GM18508 (cell line): ENCODE data around the gene PTPN22.
A peak's percentile ranks its signal among the peaks of the same experiment; 100 is the strongest.

Experiments used
- ATAC-seq: cut with Tn5 transposase; IDR thresholded peaks from one replicate; pipeline ENCODE4 v1.9.1; 2021; ENCODE audit warnings: moderate number of reproducible peaks; ENCODE audit not compliant: insufficient read depth, unreplicated experiment

The PTPN22 gene

DNA sequence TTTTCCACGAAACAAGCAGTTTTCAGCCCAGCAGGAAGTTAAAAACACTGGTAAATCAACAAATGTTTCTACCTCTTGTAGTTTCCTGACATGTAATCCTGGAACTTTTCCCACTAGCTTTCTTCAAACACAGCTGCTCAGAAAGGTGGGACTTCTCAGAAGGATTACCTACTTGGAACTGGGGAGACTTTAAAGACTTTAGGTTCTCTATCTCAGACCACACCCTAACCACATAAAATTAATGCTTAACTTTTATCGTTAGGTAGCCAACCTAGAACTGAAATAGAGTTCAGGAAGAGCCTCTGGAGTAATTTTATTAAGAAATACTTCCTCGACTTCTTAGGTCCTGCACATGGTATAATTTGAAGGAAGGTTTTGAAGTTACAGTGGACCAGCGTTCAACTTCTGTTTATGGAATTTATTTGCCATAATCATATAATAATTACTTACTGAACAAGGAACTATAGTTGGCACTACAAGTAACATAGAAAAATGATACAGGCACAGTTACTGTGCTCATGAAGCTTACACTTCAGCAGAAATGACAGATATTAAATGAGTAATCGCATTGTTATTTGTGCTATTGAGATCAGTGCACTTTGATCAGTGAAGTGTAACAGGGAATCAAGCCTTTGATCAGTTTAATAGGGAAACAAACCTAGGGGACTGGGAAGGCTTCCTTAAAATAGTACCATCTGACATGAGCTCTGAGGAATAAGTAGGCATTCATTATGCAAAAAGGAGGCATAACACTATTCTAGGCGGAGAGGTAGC lies 16.1 kb upstream of the PTPN22 start, which contains the start of gene BCL2L15:
TSS of gene BCL2L15 (minus strand) at position 180 of the 774 bp plus-strand sequence. CDS start 206 bp downstream, outside the sequence.
- no peak for ATAC-seq

- no peak for ATAC-seq
Observed at GRCh38 chr1:113886417-113887401, 15.2 kb upstream of the PTPN22 start.

GRCh38 chr1:113881661-113882060 lies 10.1 kb upstream of the PTPN22 start:
- no peak for ATAC-seq

DNA sequence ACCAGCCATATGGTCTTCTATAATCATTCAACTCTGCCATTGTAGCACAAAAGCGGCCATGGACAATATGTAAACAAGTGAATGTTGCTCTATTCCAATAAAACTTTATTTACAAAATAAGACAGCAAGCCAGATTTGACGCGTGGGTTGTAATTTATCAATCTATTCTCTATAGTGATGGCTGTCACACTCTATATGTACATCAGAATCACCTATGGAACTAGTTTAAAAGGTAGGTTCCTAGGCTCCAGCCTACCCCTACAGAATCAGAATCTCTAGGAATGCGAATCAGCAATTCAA lies 8.2 kb upstream of the PTPN22 start:
- no peak for ATAC-seq

DNA sequence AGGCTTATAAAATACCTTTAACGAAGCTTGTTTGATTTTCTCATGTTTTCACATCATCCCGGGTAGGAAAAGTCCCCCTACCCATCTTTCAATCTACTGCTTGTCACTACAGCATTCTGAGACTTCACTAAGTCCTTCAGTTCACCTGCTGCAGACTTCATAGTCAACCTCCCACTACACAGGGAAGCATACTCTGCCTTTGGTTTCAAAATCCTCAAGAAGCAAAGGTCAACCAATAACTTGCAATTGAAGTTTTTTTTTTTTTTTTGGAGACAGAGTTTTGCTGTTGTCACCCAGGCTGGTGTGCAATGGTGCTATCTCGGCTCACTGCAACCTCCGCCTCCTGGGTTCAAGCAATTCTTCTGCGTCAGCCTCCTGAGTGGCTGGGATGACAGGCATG lies 4.7 kb upstream of the PTPN22 start:
- ATAC-seq, result no peak

DNA sequence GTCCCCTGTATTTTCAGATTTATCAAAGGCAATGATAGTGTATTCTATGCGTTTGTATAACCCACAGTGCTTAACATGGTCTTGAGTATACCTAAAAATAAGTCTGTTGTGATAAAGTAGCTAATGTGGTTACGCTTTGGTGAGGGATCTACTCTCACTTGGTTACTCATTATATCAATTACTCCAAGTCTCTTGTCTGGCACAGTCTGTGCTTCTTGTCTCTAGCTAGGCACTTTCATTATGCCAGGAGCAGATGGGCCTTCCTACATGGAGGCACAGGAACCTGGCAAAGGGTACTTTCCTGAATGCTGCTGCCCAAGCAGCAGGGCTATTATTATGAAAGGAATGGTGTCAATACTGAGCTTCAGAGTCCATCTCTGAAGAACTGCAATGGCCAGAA lies 4.2 kb upstream of the PTPN22 start:
- peak; percentile 47 for ATAC-seq

DNA sequence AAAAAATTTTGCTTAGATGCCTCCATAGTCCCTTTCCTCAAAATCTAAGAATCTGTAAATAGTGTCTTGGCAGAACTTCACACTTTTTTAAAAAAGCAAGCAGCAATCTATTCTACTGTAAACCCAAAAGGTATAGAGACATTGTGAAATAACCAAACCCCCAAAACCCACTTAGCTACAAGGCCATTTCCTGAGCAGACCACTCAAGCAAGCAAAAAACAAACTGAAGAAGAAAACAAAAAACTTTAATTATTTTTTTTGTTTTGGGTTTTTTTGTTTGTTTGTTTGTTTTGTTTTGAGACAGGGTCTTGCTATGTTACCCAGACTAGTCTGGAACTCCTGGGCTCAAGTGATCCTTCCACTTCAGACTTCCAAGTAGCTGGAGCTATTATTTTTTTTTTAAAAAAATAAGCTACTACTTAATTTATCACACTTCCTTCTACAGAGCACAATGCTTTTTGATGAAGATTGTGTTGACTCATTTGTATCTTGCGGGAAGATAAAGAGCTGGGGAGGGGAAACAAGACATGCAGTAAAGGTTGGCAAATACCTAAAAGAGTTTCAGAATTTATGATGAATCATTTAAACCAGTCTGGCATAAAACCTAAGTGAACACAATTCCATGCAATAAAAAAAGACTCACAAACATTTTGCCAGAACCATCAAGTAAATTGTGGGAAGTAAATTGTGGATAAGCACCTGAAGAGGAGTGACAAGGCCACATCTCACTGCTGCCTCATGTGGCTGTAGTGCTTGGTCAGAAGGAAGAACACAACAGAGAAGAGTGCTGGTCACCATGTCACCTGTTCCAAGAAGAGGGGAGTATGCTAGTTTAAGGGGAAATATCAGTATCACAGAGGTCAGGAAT lies 2.7 kb upstream of the PTPN22 start:
- ATAC-seq, result no peak

GRCh38 chr1:113872219-113872935 lies 865 bp upstream of the PTPN22 start:
- ATAC-seq, result no peak

- no peak for ATAC-seq
Observed at GRCh38 chr1:113870778-113871177, 734 bp downstream of the PTPN22 start.

DNA sequence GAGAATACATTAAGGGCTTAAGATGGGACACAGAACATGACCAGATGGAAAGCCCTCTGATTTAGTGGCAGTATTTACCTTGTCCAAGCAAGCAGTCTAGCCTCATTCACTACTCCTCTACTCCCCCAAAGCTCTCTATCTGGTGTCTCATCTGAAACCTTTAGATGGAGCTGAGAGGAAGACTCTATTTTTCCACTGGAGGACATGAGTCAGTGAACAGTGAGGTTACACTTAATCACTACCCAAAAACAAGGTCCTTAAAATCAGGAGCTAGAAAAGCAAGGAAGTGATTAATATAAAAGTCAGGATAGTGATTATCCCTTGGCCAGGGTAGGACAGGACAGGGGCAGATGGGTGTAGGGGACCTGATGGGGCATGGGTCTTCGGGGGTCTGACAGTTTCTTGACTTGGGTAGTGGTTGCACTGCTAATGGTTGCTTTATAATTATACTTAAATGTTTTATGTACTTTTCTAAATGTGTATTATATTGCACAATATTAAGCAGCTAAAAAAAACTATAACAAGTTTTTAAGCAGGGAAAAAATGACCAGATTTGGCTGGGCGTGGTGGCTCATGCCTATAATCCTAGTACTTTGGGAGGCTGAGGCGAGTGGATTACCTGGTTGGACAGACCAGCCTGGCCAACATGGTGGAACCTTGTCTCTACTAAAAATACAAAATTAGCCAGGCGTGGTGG lies 3.0 kb downstream of the PTPN22 start:
- ATAC-seq, result no peak

GRCh38 chr1:113861641-113862040 lies 9.9 kb downstream of the PTPN22 start:
- ATAC-seq, result no peak

DNA sequence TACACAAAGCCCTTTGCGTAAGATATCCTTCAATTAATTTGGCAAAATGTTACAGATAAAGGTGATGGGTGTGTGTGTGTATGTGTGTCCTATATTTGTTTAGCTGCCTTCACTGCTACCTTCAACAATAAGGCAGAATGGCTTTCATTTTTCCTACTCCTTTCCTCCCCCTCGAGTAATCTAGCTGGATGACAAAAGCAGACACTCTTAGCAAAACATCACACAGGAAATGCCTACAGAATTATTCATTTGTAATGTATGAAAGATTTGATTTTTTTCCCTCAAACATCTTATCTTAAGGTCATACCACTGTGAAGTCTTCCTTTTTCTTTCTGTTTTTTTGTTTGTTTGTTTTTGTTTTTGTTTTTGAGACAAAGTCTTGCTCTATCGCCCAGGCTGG lies 10.6 kb downstream of the PTPN22 start:
- ATAC-seq, result no peak

DNA sequence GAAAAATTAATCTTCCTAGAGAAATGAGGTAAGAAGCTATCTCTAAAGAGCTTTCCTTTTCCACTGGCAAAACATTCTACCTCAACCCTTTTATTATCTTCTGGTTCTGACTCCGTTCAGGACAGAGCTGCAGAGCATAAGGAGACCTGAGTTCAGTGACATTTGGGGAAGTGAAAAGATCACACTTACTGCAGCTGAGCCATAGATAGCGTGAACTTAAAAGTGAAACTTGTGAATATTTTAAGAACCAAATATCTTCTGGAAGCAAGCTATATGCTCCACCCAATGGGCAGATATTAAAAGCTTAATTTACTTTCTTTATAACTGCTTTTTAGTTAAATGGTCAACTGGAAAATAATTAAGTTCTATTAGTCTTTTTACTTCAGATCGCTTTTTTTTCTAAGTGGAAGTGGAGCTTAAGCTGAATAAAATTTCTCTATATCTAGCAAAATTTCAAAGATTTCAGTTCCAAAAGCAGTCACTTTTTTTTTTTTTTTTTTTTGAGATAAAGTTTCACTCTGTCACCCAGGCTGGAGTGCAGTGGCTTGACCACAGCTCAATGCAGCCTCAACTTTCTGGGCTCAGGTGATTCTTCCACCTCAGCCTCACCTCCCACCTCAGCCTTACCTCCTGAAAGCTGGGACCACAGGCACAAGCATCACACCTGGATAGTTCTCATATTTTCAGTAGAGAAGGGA lies 11.9 kb downstream of the PTPN22 start:
- ATAC-seq, result peak; percentile 84

DNA sequence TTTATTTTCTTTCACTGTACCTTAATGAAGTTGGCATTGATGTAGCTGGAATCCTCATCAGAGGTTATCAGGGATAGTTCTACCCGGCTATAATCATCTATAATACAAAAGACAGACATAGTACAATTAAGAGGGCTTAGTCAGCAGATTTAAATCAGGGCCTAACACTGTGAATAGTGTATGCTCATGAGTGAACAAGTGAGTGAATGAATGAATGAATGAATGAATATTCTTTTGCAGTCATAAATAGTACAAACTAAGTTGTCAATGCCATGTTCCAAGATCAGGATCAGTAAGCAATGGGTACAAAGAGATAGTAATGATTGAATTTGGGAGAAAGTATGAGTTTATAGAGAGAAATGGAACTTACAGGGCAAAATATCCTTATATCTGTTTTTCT lies 12.5 kb downstream of the PTPN22 start:
- ATAC-seq, result no peak

- no peak for ATAC-seq
Observed at GRCh38 chr1:113858418-113858817, 13.1 kb downstream of the PTPN22 start.

DNA sequence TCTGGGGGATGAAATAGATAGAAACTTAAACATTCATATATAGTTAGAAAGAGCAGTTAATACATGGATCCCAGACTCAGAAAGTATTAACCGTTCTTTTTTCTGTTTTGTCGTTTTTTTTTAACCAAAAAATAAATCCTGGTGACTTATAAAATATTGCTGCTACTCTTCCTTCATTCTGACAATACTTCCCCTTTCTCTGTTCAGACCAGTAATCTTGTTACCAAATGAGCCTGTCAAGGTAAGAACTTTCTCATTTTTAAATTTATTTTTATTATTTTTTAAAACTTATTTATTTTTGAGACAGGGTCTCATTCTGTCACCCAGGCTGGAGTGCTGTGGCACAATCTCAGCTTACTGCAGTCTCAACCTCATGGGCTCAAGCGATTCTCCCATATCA lies 13.7 kb downstream of the PTPN22 start:
- no peak for ATAC-seq

DNA sequence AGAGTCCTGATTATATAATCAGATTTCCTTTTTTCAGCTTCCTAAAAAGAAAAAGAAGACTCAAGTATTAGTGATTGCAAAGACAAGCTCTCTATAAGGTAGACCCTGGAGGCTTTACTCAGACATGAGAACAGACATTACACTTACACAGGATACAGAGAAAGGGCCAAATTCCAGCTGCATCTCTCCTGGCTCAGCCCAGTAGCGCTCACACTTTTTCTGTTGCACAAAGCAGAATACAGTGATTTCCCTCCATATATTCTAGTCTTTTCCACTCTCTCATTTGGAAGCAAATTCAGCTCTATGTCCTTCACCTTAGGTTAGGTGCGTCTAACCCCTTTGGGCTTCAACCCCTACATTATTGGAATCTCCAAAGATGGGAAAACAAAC lies 15.1 kb downstream of the PTPN22 start:
- ATAC-seq, result no peak

DNA sequence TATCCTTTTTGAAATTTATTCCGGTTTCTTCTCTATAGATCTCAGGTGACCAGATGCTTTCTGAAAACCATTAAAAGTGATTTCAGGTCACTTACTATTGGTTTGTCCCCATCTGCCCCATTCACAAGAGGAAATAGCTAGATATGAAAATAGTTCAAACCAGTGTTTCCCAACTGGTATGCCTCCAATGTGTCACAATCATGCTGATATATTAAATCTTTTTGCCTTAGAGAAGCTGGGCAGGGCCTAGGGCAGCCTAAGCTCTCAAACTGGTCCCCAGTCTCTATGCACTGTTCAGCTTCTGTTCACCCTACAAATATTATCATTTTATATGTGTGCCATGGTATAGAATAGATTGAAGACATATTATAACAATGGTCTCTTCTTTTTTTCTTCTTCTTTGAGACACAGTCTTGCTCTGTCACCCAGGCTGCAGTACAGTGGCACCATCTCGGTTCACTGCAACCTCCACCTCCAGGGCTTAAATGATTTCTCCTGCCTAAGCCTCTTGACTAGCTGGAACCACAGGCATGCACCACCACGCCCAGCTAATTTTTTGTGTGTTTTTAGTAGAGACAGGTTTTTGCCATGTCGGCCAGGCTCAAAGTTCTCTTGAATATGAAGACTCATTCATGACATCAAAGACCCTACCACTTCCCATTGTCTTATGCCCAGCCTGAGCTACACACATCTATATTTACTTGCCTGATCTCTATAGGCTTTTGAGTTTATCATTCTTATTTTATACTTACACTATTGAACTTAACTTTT lies 15.7 kb downstream of the PTPN22 start:
- ATAC-seq, result no peak
